Activated CD4-positive, alpha-beta T cell treated with anti-CD3 and anti-CD28 coated beads for 1 hour (primary cell): Measurements from ENCODE around the gene PLCB4.

Experiments
- DNase-seq: peaks from one replicate; pipeline ENCODE4 v3.0.0-alpha.2; 2020

PLCB4 gene

GRCh38 chr20:9334866-9335265, 266.0 kb downstream of the PLCB4 start:
- no peak for DNase-seq

GRCh38 chr20:9338101-9338500, 269.2 kb downstream of the PLCB4 start:
- DNase-seq = no peak

- no peak for DNase-seq
Measured at GRCh38 chr20:9339708-9340107, 270.8 kb downstream of the PLCB4 start.

GRCh38 chr20:9342651-9343050, 273.8 kb downstream of the PLCB4 start:
- DNase-seq = no peak

GRCh38 chr20:9344083-9344920, 275.4 kb downstream of the PLCB4 start:
- DNase-seq = no peak

GRCh38 chr20:9348316-9348715, 279.4 kb downstream of the PLCB4 start:
- no peak for DNase-seq

GRCh38 chr20:9348747-9349146, 279.9 kb downstream of the PLCB4 start:
- DNase-seq = no peak

GRCh38 chr20:9349249-9349648, 280.4 kb downstream of the PLCB4 start:
- no peak for DNase-seq

- DNase-seq = no peak
Measured at GRCh38 chr20:9352739-9353138, 283.9 kb downstream of the PLCB4 start.

GRCh38 chr20:9353180-9353915, 284.5 kb downstream of the PLCB4 start:
- DNase-seq = no peak

- no peak for DNase-seq
Measured at GRCh38 chr20:9353916-9354276, 285.0 kb downstream of the PLCB4 start.

GRCh38 chr20:9354579-9354978, 285.7 kb downstream of the PLCB4 start:
- DNase-seq = no peak

- DNase-seq = no peak
Measured at GRCh38 chr20:9358001-9358400, 289.1 kb downstream of the PLCB4 start.

GRCh38 chr20:9359561-9360308, 290.8 kb downstream of the PLCB4 start:
- DNase-seq = no peak

- no peak for DNase-seq
Measured at GRCh38 chr20:9360431-9360830, 291.5 kb downstream of the PLCB4 start.

- DNase-seq = no peak
Measured at GRCh38 chr20:9363673-9364072, 294.8 kb downstream of the PLCB4 start.

GRCh38 chr20:9367328-9367727, 298.4 kb downstream of the PLCB4 start:
- DNase-seq = no peak

GRCh38 chr20:9367746-9368145, 298.9 kb downstream of the PLCB4 start:
- no peak for DNase-seq

- no peak for DNase-seq
Measured at GRCh38 chr20:9368893-9369292, 300.0 kb downstream of the PLCB4 start.

- DNase-seq = no peak
Measured at GRCh38 chr20:9369557-9369956, 300.7 kb downstream of the PLCB4 start.

- DNase-seq = no peak
Measured at GRCh38 chr20:9374072-9374471, 305.2 kb downstream of the PLCB4 start.

- no peak for DNase-seq
Measured at GRCh38 chr20:9374480-9374879, 305.6 kb downstream of the PLCB4 start.

GRCh38 chr20:9375221-9375681, 306.4 kb downstream of the PLCB4 start:
- no peak for DNase-seq

GRCh38 chr20:9377007-9377406, 308.1 kb downstream of the PLCB4 start:
- DNase-seq = no peak
